Measurements from ENCODE around the gene SIRT4. TPM values are rescaled to one million over a fixed set of nuclear protein-coding genes. Genes with fewer than 3 reads are reported as not detected.

Gene SIRT4
- polyA plus RNA-seq, 1 of the 3 experiments (the other 2 are of a cell fraction): 1.1 TPM

- Histone ChIP-seq H3K4me1 (ENCODE audit: control insufficient read depth in 1 of 2, insufficient read depth in 2 of 2, low read depth in 1 of 2, low read length in 1 of 2) (peaks cover 4 to 5% of the 10 kb centered on the region in 2 experiments; a peak in 2 of 4 replicates), H3K79me2 (ENCODE audit: insufficient read depth) (no peaks in the 10 kb centered on the region), H3K27me3 (ENCODE audit: insufficient read depth) (no peaks in the 10 kb centered on the region), H3F3A (replicated peaks; ENCODE audit: insufficient read depth) (peaks cover 6% of the 10 kb centered on the region), H3K27ac (ENCODE audit: low read depth in 2 of 2, low read length in 1 of 2) (peak overlapping the region; percentile 40 to 72; a peak in 3 of 4 replicates), H3K4me2 (peak overlapping the region; percentile 91), H3K36me3 (replicated peaks in 1 of 2; ENCODE audit: control insufficient read depth in 1 of 2, insufficient read depth in 2 of 2, low read length in 1 of 2) (no peaks in the 10 kb centered on the region), H3K4me3 (ENCODE audit: low read depth in 2 of 2, low read length in 1 of 2) (peak overlapping the region; percentile 57 to 86), H2AFZ (ENCODE audit: low read depth) (peak overlapping the region; percentile 80), H3K9ac (peak overlapping the region; percentile 63; the same call in 1 of the 2 replicates), H3K9me3 (no peaks in the 10 kb centered on the region), H3K9me2 (no peaks in the 10 kb centered on the region), H4K20me1 (ENCODE audit: insufficient read depth) (no peaks in the 10 kb centered on the region)
- DNase-seq: peak; percentile 96
- POLR2A ChIA-PET: interaction anchor here (0.7 to 1.8 kb wide), 4 partner anchors 15 to 116 kb away, joined by 3 to 18 read pairs (median 7); partner anchors contain the start of genes RNU4-2, RPLP0 and SIRT4
- TF ChIP-seq SMC3 (IDR thresholded peaks at IDR 0.05; ENCODE audit: low read depth, low read length): peak; percentile 10; the same call in 1 of the 2 replicates
- peak; percentile 66; the same call in 1 of the 2 replicates for TF ChIP-seq SIN3A (IDR thresholded peaks at IDR 0.05; ENCODE audit: borderline replicate concordance, low read depth, low read length)
- TF ChIP-seq USF1 (IDR thresholded peaks at IDR 0.05; ENCODE audit: borderline replicate concordance, low read depth): peak; percentile 98
- TF ChIP-seq ELF1 (IDR thresholded peaks at IDR 0.05): peak; percentile 27; the same call in 1 of the 2 replicates
- peak; percentile 84 for TF ChIP-seq NRF1 (IDR thresholded peaks at IDR 0.05; ENCODE audit: low read depth, low read length)
- peak; percentile 69 for TF ChIP-seq CTCF (IDR thresholded peaks at IDR 0.05)
- peak; percentile 94 for TF ChIP-seq MXI1 (IDR thresholded peaks at IDR 0.05; ENCODE audit: low read depth, low read length)
- peak; percentile 84 for TF ChIP-seq TAF1 (IDR thresholded peaks at IDR 0.05; ENCODE audit: borderline replicate concordance, low read depth, low read length)
- TF ChIP-seq POLR2AphosphoS5 (IDR thresholded peaks at IDR 0.05; ENCODE audit: low read depth, low read length): peak; percentile 46; the same call in 1 of the 2 replicates
- TF ChIP-seq TCF12 (IDR thresholded peaks at IDR 0.05): no peak
- no peak for TF ChIP-seq IRF3 (IDR thresholded peaks at IDR 0.05; ENCODE audit: low read depth, low read length)
- TF ChIP-seq MAX (IDR thresholded peaks at IDR 0.05; ENCODE audit: low read depth): peak; percentile 100
- TF ChIP-seq EZH2phosphoT487 (IDR thresholded peaks at IDR 0.05; ENCODE audit: borderline replicate concordance, low read depth): no peak
- TF ChIP-seq USF2 (IDR thresholded peaks at IDR 0.05; ENCODE audit: borderline replicate concordance, low read depth, low read length): peak; percentile 96
- TF ChIP-seq GABPA (IDR thresholded peaks at IDR 0.05; ENCODE audit: low read depth): peak; percentile 34
- peak; percentile 31; the same call in 1 of the 2 replicates for TF ChIP-seq RAD21 (IDR thresholded peaks at IDR 0.05; ENCODE audit: low read length)
- no peak for TF ChIP-seq CHD2 (IDR thresholded peaks at IDR 0.05; ENCODE audit: low read length, partially characterized antibody)
- 4% methylated on average over 35 of the region's 42 CpGs for WGBS (ENCODE audit: low lambda C conversion rate)
- CTCF ChIA-PET: interaction anchor here (0.5 to 5.2 kb wide), 9 partner anchors 9 to 215 kb away, joined by 3 to 57 read pairs (median 5); partner anchors contain the start of gene SIRT4
Measured at GRCh38 chr12:120317224-120318105, 15.3 kb downstream of the SIRT4 start.

All from SK-N-SH (cell line).